RWPE1 (cell line): ENCODE data around the gene SPARCL1.

Experiments used
- CTCF ChIA-PET: fragments of 350-600 bp; sonication (Branson Sonifier 250); formaldehyde crosslinking; extraction: SDS; loops from one replicate; lab custom pipeline; 2021; lab: Yijun Ruan, JAX
- POLR2A ChIA-PET: fragments of 400-600 bp; formaldehyde crosslinking; extraction: SDS; loops from one replicate; lab custom pipeline; 2020; ENCODE audit warnings: antibody characterized with exemption; ENCODE audit not compliant: low non-redundant PET; lab: Yijun Ruan, JAX
- DNase-seq: peaks from one replicate; pipeline ENCODE4 v3.0.0; 2012; ENCODE audit warnings: low spot score
- H3K27ac ChIP-seq: fragments of 450-650 bp; 2 replicates; pipeline ENCODE4 v1.5.1; 2017
- CTCF ChIP-seq: fragments of 450-650 bp; conservative IDR thresholded peaks from 2 replicates; pipeline ENCODE4 v1.5.1; 2017; ENCODE audit warnings: low read depth, mild to moderate bottlenecking

SPARCL1 gene

GRCh38 chr4:87541956-87542709 is 13.0 kb upstream of the SPARCL1 start:
- no peak overlapping the region for H3K27ac ChIP-seq
- ChIA-PET CTCF (interaction anchor here (0.8 kb wide), 1 partner anchor 670 kb away, joined by 4 read pairs; no protein-coding TSS in a partner anchor), POLR2A (no interaction called here)
- no peak for TF ChIP-seq CTCF
- DNase-seq: no peak

DNA sequence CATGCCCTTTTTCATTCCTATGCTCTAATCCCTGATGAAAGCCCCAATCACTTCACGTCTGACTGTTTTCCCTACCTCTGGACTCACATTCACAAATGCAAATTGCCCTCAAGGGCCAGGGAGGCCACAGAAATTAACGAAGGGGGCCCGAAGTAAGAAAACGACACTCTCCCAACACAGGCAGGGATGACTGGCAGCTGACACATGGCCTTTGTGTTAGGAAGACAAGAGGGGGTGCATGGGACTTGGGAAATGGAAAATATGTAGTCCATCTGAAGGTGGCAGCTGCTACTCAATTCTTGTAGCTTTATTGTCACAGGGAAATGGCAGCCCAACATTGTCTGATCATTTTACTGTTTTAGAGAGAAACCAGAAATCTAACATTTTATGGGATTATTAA is 12.3 kb upstream of the SPARCL1 start:
- H3K27ac ChIP-seq: no peak overlapping the region
- TF ChIP-seq CTCF: no peak
- ChIA-PET POLR2A (no interaction called here), CTCF (interaction anchor here (0.8 kb wide), 1 partner anchor 670 kb away, joined by 4 read pairs; no protein-coding TSS in a partner anchor)
- DNase-seq: no peak

GRCh38 chr4:87540146-87541058 is 11.2 kb upstream of the SPARCL1 start:
- ChIA-PET POLR2A (no interaction called here), CTCF (interaction anchor here (0.8 to 1.0 kb wide), 2 partner anchors 298 to 308 kb away, joined by 3 to 4 read pairs; no protein-coding TSS in a partner anchor)
- no peak for TF ChIP-seq CTCF
- no peak overlapping the region for H3K27ac ChIP-seq
- no peak for DNase-seq

DNA sequence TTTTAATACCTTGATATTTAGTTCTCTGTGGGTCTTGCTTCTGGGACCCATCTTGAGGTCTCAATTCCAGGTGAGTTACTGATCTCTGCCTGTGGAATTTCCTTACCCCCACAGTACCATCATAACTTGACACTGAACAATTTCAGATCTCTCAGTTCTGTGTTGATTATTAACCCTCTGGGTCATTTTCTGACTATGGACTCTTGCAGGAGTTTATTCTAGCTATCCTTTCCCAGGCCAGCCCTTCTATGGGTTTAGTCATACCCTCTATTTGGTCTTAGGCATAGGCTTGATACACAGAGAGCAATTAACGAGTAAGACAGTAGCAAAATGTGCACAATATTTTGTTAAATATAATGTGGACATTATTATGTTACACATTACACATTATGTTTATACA is 3.7 kb upstream of the SPARCL1 start:
- ChIA-PET CTCF (no interaction called here), POLR2A (no interaction called here)

GRCh38 chr4:87532109-87532508 is 2.9 kb upstream of the SPARCL1 start:
- no peak for DNase-seq
- TF ChIP-seq CTCF: no peak
- no peak overlapping the region for H3K27ac ChIP-seq
- ChIA-PET POLR2A (no interaction called here), CTCF (no interaction called here)

More for the DNA sequence above, 3.7 kb upstream of the SPARCL1 start:
- H3K27ac ChIP-seq: no peak overlapping the region
- TF ChIP-seq CTCF: no peak
- DNase-seq: no peak

- no peak overlapping the region for H3K27ac ChIP-seq
- CTCF ChIA-PET: no interaction called here
- POLR2A ChIA-PET: no interaction called here
- TF ChIP-seq CTCF: no peak
- no peak for DNase-seq
Observed at GRCh38 chr4:87531621-87532020, 2.4 kb upstream of the SPARCL1 start.
